GM12878 (cell line): ENCODE measurements around the gene ME3. TPM values are rescaled to one million over a fixed set of nuclear protein-coding genes. Genes with fewer than 3 reads are reported as not detected.

Source experiments
- ATAC-seq: fragments of 200-7000 bp; cut with Tn5 transposase; 3 replicates; pipeline ENCODE4 v1.9.1; 2020; ENCODE audit warnings: mild to moderate bottlenecking, moderate library complexity
- BruUV-seq: library from RNA; stranded (reverse); fragments of 400-500 nt; replicated peaks from 2 replicates; lab custom pipeline; 2021; lab: Mats Ljungman, UMichigan
- CTCF ChIA-PET: fragments of 300-600 bp; sonication (Branson Sonifier 250); formaldehyde crosslinking; extraction: SDS; loops from one replicate; lab custom pipeline; 2021; ENCODE audit warnings: inconsistent platforms; lab: Yijun Ruan, JAX
- POLR2A ChIA-PET: fragments of 350-600 bp; formaldehyde crosslinking; extraction: SDS; loops from one replicate; lab custom pipeline; 2021; ENCODE audit warnings: inconsistent platforms; lab: Charles Lee
- RAD21 ChIA-PET: fragments of 300-600 bp; sonication (Branson Sonifier 250); formaldehyde crosslinking; loops from one replicate; lab custom pipeline; 2023; ENCODE audit warnings: antibody characterized with exemption; ENCODE audit not compliant: unreplicated experiment; lab: Charles Lee
- SMC1A ChIA-PET: fragments of 300-600 bp; sonication (Branson Sonifier 250); formaldehyde crosslinking; loops from one replicate; lab custom pipeline; 2023; ENCODE audit not compliant: unreplicated experiment, uncharacterized antibody; lab: Charles Lee
- DNase-seq: peaks from one replicate; pipeline ENCODE4 v3.0.0-alpha.2; 2011; ENCODE audit warnings: low read depth, low spot score
- FAIRE-seq: peaks from 3 replicates; lab custom pipeline; 2011; peaks lifted over from hg19 to GRCh38; lab: Jason Lieb, UNC
- H2AFZ ChIP-seq: 2 replicates; pipeline ENCODE4 v1.6.0; 2011; ENCODE audit warnings: low read depth, low read length, control low read depth; ENCODE audit not compliant: control insufficient read depth
- H3K27ac ChIP-seq: 2 replicates; pipeline ENCODE4 v1.5.1; 2011; ENCODE audit warnings: control low read depth; ENCODE audit not compliant: control insufficient read depth, insufficient read depth
- H3K27me3 ChIP-seq, 2 experiments: replicated peaks in 1 of 2; 2 replicates each; pipeline versions ENCODE4 v1.6.0 to v1.6.1; 2011; ENCODE audit warnings: low read length in 1 of 2; ENCODE audit not compliant: control insufficient read depth in 2 of 2, insufficient read depth in 2 of 2
- H3K36me3 ChIP-seq, 2 experiments: 2 replicates each; pipeline ENCODE4 v1.5.1; 2011; ENCODE audit warnings: low read length in 1 of 2; ENCODE audit not compliant: control insufficient read depth in 2 of 2, insufficient read depth in 2 of 2
- H3K4me1 ChIP-seq: 2 replicates; pipeline ENCODE4 v1.6.1; 2011; ENCODE audit warnings: mild to moderate bottlenecking, low read length, moderate library complexity, mixed read lengths; ENCODE audit not compliant: control insufficient read depth, insufficient read depth
- H3K4me2 ChIP-seq: 2 replicates; pipeline ENCODE4 v1.6.0; 2011; ENCODE audit warnings: control low read depth; ENCODE audit not compliant: control insufficient read depth, insufficient read depth
- H3K4me3 ChIP-seq: fragments of 200-600 bp; sonication (generic); 2 replicates; pipeline ENCODE4 v1.5.1; 2016
- H3K79me2 ChIP-seq: 2 replicates; pipeline ENCODE4 v1.6.0; 2011; ENCODE audit warnings: low read length; ENCODE audit not compliant: control insufficient read depth, insufficient read depth
- H3K9ac ChIP-seq: 2 replicates; pipeline ENCODE4 v1.8.0; 2011; ENCODE audit warnings: low read length, control low read depth, mixed read lengths; ENCODE audit not compliant: control insufficient read depth, insufficient read depth
- H3K9me3 ChIP-seq: replicated peaks from 3 replicates; pipeline ENCODE4 v1.5.1; 2011; ENCODE audit warnings: mild to moderate bottlenecking, low read length; ENCODE audit not compliant: control insufficient read depth, insufficient read depth
- H4K20me1 ChIP-seq: 2 replicates; pipeline ENCODE4 v1.6.0; 2011; ENCODE audit not compliant: control insufficient read depth, insufficient read depth
- LARP7 ChIP-seq: fragments of 450-650 bp; IDR thresholded peaks from 2 replicates; pipeline ENCODE4 v1.6.1; 2017; ENCODE audit warnings: mild to moderate bottlenecking
- NR2F1 ChIP-seq: fragments of 450-650 bp; conservative IDR thresholded peaks from 2 replicates; pipeline ENCODE4 v1.6.1; 2017; ENCODE audit warnings: mild to moderate bottlenecking
- PAX5 ChIP-seq: IDR thresholded peaks from 2 replicates; pipeline ENCODE4 v1.6.1; 2011; ENCODE audit warnings: low read depth, low read length, borderline replicate concordance
- POLR2AphosphoS5 ChIP-seq: IDR thresholded peaks from 2 replicates; pipeline ENCODE4 v1.6.1; 2011; ENCODE audit warnings: mild to moderate bottlenecking, low read length, inconsistent platforms
- SKIL ChIP-seq: fragments of 450-650 bp; IDR thresholded peaks from 2 replicates; pipeline ENCODE4 v1.6.1; 2017; ENCODE audit warnings: mild to moderate bottlenecking, low read depth, inconsistent platforms; ENCODE audit not compliant: poor library complexity, severe bottlenecking
- ZNF217 ChIP-seq: fragments of 450-650 bp; IDR thresholded peaks from 2 replicates; pipeline ENCODE4 v1.6.1; 2017; ENCODE audit warnings: antibody characterized with exemption, mild to moderate bottlenecking
- WGBS: methylation state at CpG from one replicate; pipeline ENCODE4 v1.1.6; 2016; ENCODE audit warnings: low lambda C conversion rate; ENCODE audit not compliant: insufficient replicate concordance, insufficient coverage; ENCODE audit errors: missing lambda C conversion rate; 5-methylcytosine and 5-hydroxymethylcytosine counted together
- in situ Hi-C: fragments of 300-500 bp; cut with MboI; formaldehyde crosslinking; loops from 9 replicates; pipeline ENCODE4 v1.14.3; 2018; ENCODE audit warnings: mixed read lengths
- intact Hi-C: fragments of 100-400 bp; cut with micrococcal nuclease; formaldehyde crosslinking; loops from one replicate; pipeline ENCODE4 v1.14.2; 2022; ENCODE audit not compliant: unreplicated experiment
- polyA plus RNA-seq, 11 experiments: library from polyadenylated mRNA; depleted of rRNA in 4 of 11; unstranded in 6 of 11; stranded (reverse) in 5 of 11; fragments of >200 nt; fragmentation: Nextera tagmentation in 4 of 11; fragmentation: Illumina TruSeq in 1 of 11; extraction: Ambion mirVana in 4 of 11; extraction: Trizol in 1 of 11; gene quantifications; 1 replicate in 1 of 11; 2 replicates in 10 of 11; pipeline versions ENCODE4 v1.2.1 to v1.2.3, GENCODE V29; 2011 to 2016; ENCODE audit warnings: inconsistent platforms in 2 of 11, missing spikeins in 2 of 11, low read depth in 1 of 11
- total RNA-seq, 4 experiments: library from RNA; depleted of rRNA in 3 of 4; stranded (reverse); fragments of >200 nt in 3 of 4; fragmentation: Illumina TruSeq in 1 of 4; extraction: Trizol in 1 of 4; gene quantifications; 2 replicates each; pipeline versions ENCODE4 v1.2.1 to v1.2.3, GENCODE V29; 2013 to 2021
- TF ChIP-seq, protein P1 (sequence below): fragments of 450-650 bp; IDR thresholded peaks from 2 replicates; pipeline ENCODE4 v1.6.1; 2018; ENCODE audit warnings: mild to moderate bottlenecking, low read depth, moderate library complexity; ENCODE audit not compliant: partially characterized antibody

ME3 gene
- total and polyA plus RNA-seq, 10 of the 15 experiments (the other 5 are each of a cell fraction or from before 2014, with no cell fraction given) = 0.06 to 0.40 (median 0.19) TPM; not detected in 2

DNA sequence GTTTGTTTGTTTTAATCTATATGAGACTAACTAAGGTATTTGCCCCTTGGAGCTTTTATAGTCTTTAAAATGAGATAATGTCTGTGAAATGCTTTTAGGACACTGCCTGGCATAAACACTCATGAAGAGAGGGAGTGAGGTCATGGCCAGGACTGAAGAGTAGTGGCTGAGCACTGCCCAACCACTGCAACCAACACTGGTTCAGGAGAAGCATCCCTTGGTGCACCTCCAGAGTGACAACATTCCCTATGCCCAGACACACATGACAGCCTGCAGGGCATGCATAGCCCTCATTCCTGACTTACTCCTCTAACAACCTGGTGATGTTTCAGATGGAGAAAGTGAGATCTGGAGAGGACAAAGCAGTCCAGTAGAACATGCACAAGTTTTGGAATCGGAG is 36.1 kb downstream of the ME3 start:
- Histone ChIP-seq H3K4me1 (no peaks in the 10 kb centered on the region), H3K27me3 (peaks cover 0 to 5% of the 10 kb centered on the region in 2 experiments; a peak in 2 of 4 replicates), H3K4me2 (no peak overlapping the region), H3K79me2 (no peaks in the 10 kb centered on the region), H3K9me3 (no peaks in the 10 kb centered on the region), H4K20me1 (no peaks in the 10 kb centered on the region), H3K27ac (no peak overlapping the region), H3K9ac (no peak overlapping the region), H3K4me3 (no peak overlapping the region), H3K36me3 (no peaks in the 10 kb centered on the region), H2AFZ (no peak overlapping the region)
- POLR2A ChIA-PET = no interaction called here
- CTCF ChIA-PET = no interaction called here
- SMC1A ChIA-PET = no interaction called here
- DNase-seq (no peak), ATAC-seq (no peak), FAIRE-seq (no peak)
- WGBS = 0% methylated on average over 1 of the region's 1 CpG
- intact Hi-C loops = no loop called here
- no peak for TF ChIP-seq PAX5
- no peak for TF ChIP-seq SKIL
- TF ChIP-seq LARP7 = no peak
- TF ChIP-seq, protein P1, sequence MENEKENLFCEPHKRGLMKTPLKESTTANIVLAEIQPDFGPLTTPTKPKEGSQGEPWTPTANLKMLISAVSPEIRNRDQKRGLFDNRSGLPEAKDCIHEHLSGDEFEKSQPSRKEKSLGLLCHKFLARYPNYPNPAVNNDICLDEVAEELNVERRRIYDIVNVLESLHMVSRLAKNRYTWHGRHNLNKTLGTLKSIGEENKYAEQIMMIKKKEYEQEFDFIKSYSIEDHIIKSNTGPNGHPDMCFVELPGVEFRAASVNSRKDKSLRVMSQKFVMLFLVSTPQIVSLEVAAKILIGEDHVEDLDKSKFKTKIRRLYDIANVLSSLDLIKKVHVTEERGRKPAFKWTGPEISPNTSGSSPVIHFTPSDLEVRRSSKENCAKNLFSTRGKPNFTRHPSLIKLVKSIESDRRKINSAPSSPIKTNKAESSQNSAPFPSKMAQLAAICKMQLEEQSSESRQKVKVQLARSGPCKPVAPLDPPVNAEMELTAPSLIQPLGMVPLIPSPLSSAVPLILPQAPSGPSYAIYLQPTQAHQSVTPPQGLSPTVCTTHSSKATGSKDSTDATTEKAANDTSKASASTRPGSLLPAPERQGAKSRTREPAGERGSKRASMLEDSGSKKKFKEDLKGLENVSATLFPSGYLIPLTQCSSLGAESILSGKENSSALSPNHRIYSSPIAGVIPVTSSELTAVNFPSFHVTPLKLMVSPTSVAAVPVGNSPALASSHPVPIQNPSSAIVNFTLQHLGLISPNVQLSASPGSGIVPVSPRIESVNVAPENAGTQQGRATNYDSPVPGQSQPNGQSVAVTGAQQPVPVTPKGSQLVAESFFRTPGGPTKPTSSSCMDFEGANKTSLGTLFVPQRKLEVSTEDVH = no peak
- no peak for TF ChIP-seq ZNF217
- TF ChIP-seq NR2F1 = no peak
- no peak for TF ChIP-seq POLR2AphosphoS5
- in situ Hi-C loops = no loop called here
- RAD21 ChIA-PET = no interaction called here
- BruUV-seq = no TSS peak
